Measurements from ENCODE around the gene FBXO24. TPM values are rescaled to one million over a fixed set of nuclear protein-coding genes. Genes with fewer than 3 reads are reported as not detected.

The FBXO24 gene
- total RNA-seq, 4 donors from 2014 or later: 0.30 to 2.2 (median 0.84) TPM; not detected in 1

DNA sequence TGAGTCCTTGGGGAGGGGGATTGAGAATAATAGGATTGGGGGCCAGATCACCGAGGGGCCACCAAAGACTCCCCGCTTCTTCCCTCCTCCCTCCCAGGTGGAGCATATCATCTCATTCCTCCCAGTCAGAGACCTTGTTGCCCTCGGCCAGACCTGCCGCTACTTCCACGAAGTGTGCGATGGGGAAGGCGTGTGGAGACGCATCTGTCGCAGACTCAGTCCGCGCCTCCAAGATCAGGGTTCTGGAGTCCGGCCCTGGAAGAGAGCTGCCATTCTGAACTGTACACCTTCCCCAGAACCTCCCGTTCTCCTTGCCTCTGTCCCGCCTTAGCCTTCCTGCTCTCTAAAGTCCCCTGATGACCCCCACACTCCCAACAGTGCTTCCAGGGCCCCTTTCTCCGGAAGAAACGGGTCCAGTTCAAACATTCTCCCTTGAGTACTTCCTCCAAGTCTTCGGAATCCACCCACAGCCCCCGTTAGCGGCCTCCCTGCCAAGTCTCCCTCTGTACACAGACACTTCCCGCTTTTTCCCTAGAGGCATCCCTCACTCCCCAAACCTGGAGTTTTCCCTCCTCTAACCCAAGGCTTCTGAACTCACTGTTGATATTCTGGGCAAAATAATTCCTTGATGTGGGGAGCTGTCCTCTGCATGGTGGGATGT lies 4.1 kb downstream of the FBXO24 start:
- H3K4me3 ChIP-seq: peak overlapping the region in 1 of 4 donors; percentile 10
- WGBS, 2 donors: 43 to 45% methylated on average over 20 of the region's 20 CpGs
- peaks cover 0 to 28% (median under 1%) of the 10 kb centered on the region in 4 donors for H3K4me1 ChIP-seq
- H3K27ac ChIP-seq: peak overlapping the region in 3 of 4 donors; percentile 27 to 65 (median 34)
- H3K27me3 ChIP-seq: no peaks in the 10 kb centered on the region
- no peaks in the 10 kb centered on the region for H3K9me3 ChIP-seq
- no peak for DNase-seq (ENCODE audit: low spot score in 2 of 2)
- H3K36me3 ChIP-seq: no peaks in the 10 kb centered on the region
- TF ChIP-seq EP300 (IDR thresholded peaks at IDR 0.05) (no peak), POLR2A (IDR thresholded peaks at IDR 0.05) (no peak)
- TF ChIP-seq, protein P1, sequence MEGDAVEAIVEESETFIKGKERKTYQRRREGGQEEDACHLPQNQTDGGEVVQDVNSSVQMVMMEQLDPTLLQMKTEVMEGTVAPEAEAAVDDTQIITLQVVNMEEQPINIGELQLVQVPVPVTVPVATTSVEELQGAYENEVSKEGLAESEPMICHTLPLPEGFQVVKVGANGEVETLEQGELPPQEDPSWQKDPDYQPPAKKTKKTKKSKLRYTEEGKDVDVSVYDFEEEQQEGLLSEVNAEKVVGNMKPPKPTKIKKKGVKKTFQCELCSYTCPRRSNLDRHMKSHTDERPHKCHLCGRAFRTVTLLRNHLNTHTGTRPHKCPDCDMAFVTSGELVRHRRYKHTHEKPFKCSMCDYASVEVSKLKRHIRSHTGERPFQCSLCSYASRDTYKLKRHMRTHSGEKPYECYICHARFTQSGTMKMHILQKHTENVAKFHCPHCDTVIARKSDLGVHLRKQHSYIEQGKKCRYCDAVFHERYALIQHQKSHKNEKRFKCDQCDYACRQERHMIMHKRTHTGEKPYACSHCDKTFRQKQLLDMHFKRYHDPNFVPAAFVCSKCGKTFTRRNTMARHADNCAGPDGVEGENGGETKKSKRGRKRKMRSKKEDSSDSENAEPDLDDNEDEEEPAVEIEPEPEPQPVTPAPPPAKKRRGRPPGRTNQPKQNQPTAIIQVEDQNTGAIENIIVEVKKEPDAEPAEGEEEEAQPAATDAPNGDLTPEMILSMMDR (IDR thresholded peaks at IDR 0.05): no peak

DNA sequence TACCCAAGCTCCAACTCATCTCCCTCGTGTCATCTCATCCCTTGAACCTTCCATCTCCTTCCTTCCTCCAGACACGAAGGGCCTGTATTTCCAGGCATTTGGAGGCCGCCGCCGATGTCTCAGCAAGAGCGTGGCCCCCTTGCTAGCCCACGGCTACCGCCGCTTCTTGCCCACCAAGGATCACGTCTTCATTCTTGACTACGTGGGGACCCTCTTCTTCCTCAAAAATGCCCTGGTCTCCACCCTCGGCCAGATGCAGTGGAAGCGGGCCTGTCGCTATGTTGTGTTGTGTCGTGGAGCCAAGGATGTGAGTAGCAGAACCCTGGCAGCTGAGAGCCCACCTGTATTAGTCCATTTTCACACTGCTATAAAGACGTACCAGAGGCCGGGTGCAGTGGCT lies 5.5 kb downstream of the FBXO24 start:
- Histone ChIP-seq H3K4me1 (peaks cover 0 to 26% (median 0%) of the 10 kb centered on the region in 4 donors), H3K36me3 (no peaks in the 10 kb centered on the region), H3K4me3 (no peak overlapping the region), H3K27me3 (no peaks in the 10 kb centered on the region), H3K9me3 (no peaks in the 10 kb centered on the region), H3K27ac (no peak overlapping the region)
- TF ChIP-seq, protein P1 (IDR thresholded peaks at IDR 0.05): no peak
- TF ChIP-seq EP300 (IDR thresholded peaks at IDR 0.05) (no peak), POLR2A (IDR thresholded peaks at IDR 0.05) (no peak)
- no peak for DNase-seq (ENCODE audit: low spot score in 2 of 2)
- WGBS, 2 donors: 94 to 95% methylated on average over 17 of the region's 17 CpGs

DNA sequence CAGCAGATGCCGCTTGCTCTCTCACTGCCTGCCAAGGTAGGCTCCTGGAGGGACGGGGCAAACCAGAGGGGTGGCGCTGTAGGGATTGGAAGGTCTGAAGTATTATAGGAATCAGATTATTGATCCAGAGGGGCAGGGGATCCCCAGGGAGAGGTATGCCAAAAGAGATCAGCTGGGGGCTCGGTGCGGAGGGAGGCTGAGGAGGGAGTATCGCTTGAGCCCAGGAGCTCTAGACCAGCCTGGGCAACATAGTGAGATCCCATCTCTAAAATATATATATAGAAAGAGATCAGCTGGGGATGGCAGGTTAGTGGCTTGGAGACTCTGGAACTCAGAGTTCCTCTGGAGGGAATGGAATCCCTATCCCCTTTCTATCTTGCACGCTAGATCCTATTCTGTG lies 9.1 kb downstream of the FBXO24 start:
- Histone ChIP-seq H3K27me3 (no peaks in the 10 kb centered on the region), H3K27ac (no peak overlapping the region), H3K4me1 (peaks cover 0 to 13% (median 0%) of the 10 kb centered on the region in 4 donors), H3K36me3 (no peaks in the 10 kb centered on the region), H3K9me3 (no peaks in the 10 kb centered on the region), H3K4me3 (no peak overlapping the region)
- 94% methylated on average over 7 of the region's 7 CpGs for WGBS, 2 donors
- no peak for DNase-seq (ENCODE audit: low spot score in 2 of 2)
- TF ChIP-seq, protein P1 (IDR thresholded peaks at IDR 0.05): no peak
- TF ChIP-seq EP300 (IDR thresholded peaks at IDR 0.05): no peak

DNA sequence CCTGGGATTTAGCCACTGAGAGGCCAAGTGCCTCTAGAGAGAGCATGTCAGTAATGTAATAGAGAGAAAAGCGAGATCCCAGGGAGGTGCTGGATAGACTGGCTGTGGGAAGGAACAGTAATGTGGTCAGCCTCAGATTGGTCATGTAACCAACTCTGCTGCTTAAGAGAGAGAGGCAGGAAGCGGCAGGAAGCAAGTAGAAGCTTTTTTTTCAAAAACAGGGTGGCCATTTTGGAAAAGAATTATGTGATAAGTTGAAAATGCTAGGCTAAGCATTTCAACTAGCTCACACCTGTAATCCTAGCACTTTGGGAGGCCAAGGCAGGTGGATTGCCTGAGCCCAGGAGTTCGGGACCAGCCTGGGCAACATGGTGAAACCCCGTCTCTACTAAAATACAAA lies 12.3 kb downstream of the FBXO24 start:
- 78 to 86% methylated on average over 4 of the region's 4 CpGs for WGBS, 2 donors
- DNase-seq (ENCODE audit: low spot score in 2 of 2): no peak
- Histone ChIP-seq H3K4me3 (no peak overlapping the region), H3K9me3 (no peaks in the 10 kb centered on the region), H3K27me3 (no peaks in the 10 kb centered on the region), H3K4me1 (peaks cover 0 to 39% (median 4%) of the 10 kb centered on the region in 4 donors), H3K27ac (no peak overlapping the region), H3K36me3 (no peaks in the 10 kb centered on the region)
- no peak for TF ChIP-seq EP300 (IDR thresholded peaks at IDR 0.05)
- TF ChIP-seq, protein P1 (IDR thresholded peaks at IDR 0.05): no peak
- no peak for TF ChIP-seq POLR2A (IDR thresholded peaks at IDR 0.05)

DNA sequence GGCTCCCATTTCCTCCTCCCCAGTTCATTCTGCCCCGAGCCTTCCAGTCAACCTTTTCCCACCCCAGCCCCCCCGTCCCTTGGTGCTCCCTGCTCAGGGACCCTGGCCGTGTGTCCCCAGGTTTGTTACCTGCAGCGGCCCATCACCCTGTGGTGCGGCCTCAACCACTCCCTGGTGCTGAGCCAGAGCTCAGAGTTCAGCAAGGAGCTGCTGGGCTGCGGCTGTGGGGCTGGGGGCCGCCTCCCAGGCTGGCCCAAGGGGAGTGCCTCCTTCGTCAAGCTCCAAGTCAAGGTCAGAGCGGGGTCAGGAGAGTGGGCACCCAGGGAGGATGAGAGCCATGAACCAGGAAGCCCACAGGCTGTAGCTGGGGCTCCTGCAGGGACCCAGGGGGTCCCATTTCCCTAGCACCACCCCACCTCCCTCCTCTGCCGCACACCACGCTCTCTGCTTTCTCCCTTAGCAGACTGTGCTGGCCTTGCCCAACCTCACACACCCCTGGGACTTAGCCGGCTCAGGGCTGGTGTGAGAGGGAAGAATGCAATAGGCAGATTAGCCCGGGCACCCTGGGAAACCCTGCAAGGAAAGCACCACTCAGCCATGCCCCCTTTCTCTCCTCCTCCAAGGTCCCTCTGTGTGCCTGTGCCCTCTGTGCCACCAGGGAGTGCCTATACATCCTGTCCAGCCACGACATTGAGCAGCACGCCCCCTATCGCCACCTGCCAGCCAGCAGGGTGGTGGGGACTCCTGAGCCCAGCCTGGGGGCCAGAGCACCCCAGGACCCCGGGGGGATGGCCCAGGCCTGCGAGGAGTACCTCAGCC lies 14.0 kb downstream of the FBXO24 start:
- TF ChIP-seq POLR2A (IDR thresholded peaks at IDR 0.05) (no peak), EP300 (IDR thresholded peaks at IDR 0.05) (no peak)
- TF ChIP-seq, protein P1 (IDR thresholded peaks at IDR 0.05): no peak
- no peaks in the 10 kb centered on the region for H3K36me3 ChIP-seq
- WGBS, 2 donors: 63 to 66% methylated on average over 15 of the region's 18 CpGs
- H3K27ac ChIP-seq: peak overlapping the region in 2 of 4 donors; percentile 36 to 40
- DNase-seq (ENCODE audit: low spot score in 2 of 2): peak in 1 of 2 donors; percentile 52
- H3K4me3 ChIP-seq: no peak overlapping the region
- no peaks in the 10 kb centered on the region for H3K27me3 ChIP-seq
- H3K9me3 ChIP-seq: no peaks in the 10 kb centered on the region
- H3K4me1 ChIP-seq: peaks cover 0 to 56% (median 7%) of the 10 kb centered on the region in 4 donors
